HG03103 (cell line): ENCODE results near the gene TCOF1.

Source experiments
- ATAC-seq: cut with Tn5 transposase; IDR thresholded peaks from one replicate; pipeline ENCODE4 v1.9.1; 2021; ENCODE audit warnings: low read depth; ENCODE audit not compliant: unreplicated experiment

The TCOF1 gene

GRCh38 chr5:150401376-150402228 lies 44.1 kb downstream of the TCOF1 start:
- no peak for ATAC-seq

GRCh38 chr5:150402229-150402773 lies 44.8 kb downstream of the TCOF1 start:
- ATAC-seq = no peak

- ATAC-seq = no peak
Observed at GRCh38 chr5:150402901-150403342, 45.4 kb downstream of the TCOF1 start.

GRCh38 chr5:150404121-150404520 lies 46.6 kb downstream of the TCOF1 start:
- ATAC-seq = no peak

- no peak for ATAC-seq
Observed at GRCh38 chr5:150404535-150404934, 47.0 kb downstream of the TCOF1 start.

GRCh38 chr5:150404941-150405816 lies 47.7 kb downstream of the TCOF1 start:
- no peak for ATAC-seq

GRCh38 chr5:150406103-150406722 lies 48.7 kb downstream of the TCOF1 start:
- no peak for ATAC-seq

GRCh38 chr5:150406723-150407095 lies 49.2 kb downstream of the TCOF1 start:
- no peak for ATAC-seq

- no peak for ATAC-seq
Observed at GRCh38 chr5:150407096-150407720, 49.7 kb downstream of the TCOF1 start.

- no peak for ATAC-seq
Observed at GRCh38 chr5:150408231-150408943, 50.9 kb downstream of the TCOF1 start.

GRCh38 chr5:150409638-150410523 lies 52.4 kb downstream of the TCOF1 start:
- peak; percentile 25 for ATAC-seq

GRCh38 chr5:150410524-150411244 lies 53.2 kb downstream of the TCOF1 start:
- ATAC-seq = no peak

GRCh38 chr5:150411245-150411979 lies 53.9 kb downstream of the TCOF1 start:
- ATAC-seq = no peak

GRCh38 chr5:150412319-150413175 lies 55.0 kb downstream of the TCOF1 start, which contains the start of gene CD74:
Gene CD74 (minus strand): TSS chr5:150412910. CDS start chr5:150412749, 161 bp downstream.
- ATAC-seq = peak; percentile 63

GRCh38 chr5:150413176-150413901 lies 55.8 kb downstream of the TCOF1 start:
- no peak for ATAC-seq
